ENCODE measurements around the gene CDKN2C. TPM values are rescaled to one million over a fixed set of nuclear protein-coding genes. Genes with fewer than 3 reads are reported as not detected.
A peak's percentile ranks its signal among the peaks of the same experiment; 100 is the strongest.
"Not testable (repeated sequence)": the region's sequence is repeated elsewhere in the genome, so short reads cannot be mapped to it uniquely, and the experiment has no call there.

CDKN2C gene
- total RNA-seq, 2 experiments from 2014 or later = 43.6 to 56.5 TPM

- CTCF ChIA-PET = interaction anchor here (0.6 to 0.8 kb wide), 2 partner anchors 15 to 28 kb away, joined by 3 read pairs; no protein-coding TSS in a partner anchor
- no peaks in the 10 kb centered on the region for H3K9me3 Mint-ChIP-seq (ENCODE audit: low read depth)
Observed at GRCh38 chr1:50940291-50940690, 29.8 kb upstream of the CDKN2C start.

GRCh38 chr1:50942334-50942733 is 27.7 kb upstream of the CDKN2C start:
- peaks cover 9% of the 10 kb centered on the region for H3K4me1 Mint-ChIP-seq

More at GRCh38 chr1:50940291-50940690, 29.8 kb upstream of the CDKN2C start:
- ATAC-seq (no peak), DNase-seq (no peak)
- H3K27me3 Mint-ChIP-seq = no peaks in the 10 kb centered on the region
- no peak overlapping the region for H3K4me3 Mint-ChIP-seq
- H3K36me3 Mint-ChIP-seq = peaks cover 4% of the 10 kb centered on the region
- H3K4me1 Mint-ChIP-seq = peaks cover 7% of the 10 kb centered on the region
- H3K27ac Mint-ChIP-seq = no peak overlapping the region

DNA sequence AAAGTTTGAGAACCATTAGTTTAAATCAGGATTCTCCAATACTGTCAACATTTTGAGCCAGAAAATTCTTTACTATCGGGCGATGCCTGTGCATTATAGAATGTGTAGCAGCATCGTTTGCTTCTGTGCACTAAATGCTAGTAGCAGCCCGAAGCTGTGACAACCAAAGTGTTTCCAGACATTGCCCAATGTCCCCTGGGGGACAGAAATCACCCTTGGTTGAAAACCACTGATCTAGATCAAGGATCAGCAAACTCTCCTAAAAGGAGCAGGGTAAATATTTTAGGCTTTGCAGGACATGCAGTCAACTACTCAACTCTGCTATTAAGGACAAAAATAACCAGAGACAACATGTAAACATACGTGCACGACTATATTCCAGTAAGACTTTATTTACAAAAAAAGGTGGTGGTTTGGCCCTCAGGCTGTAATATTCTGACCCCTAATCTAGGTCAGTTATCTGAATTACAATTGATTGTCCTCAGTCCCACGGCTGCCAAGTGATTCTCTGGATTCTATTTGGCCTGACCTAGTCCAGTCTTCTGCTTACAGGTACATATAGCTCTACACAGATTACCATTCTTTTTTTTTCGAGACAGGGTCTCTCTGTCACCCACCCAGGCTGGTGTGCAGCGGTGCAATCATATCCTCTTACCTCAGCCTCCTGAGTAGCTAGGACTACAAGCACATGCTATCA is 20.6 kb upstream of the CDKN2C start:
- DNase-seq (no peak), ATAC-seq (no peak)
- Mint-ChIP-seq H3K9me3 (ENCODE audit: low read depth) (no peaks in the 10 kb centered on the region), H3K36me3 (peaks cover 14% of the 10 kb centered on the region), H3K27me3 (no peaks in the 10 kb centered on the region), H3K4me3 (no peak overlapping the region), H3K4me1 (peaks cover 12% of the 10 kb centered on the region), H3K27ac (no peak overlapping the region)
- CTCF ChIA-PET = interaction anchor here (1.6 kb wide), 1 partner anchor 19 kb away, joined by 7 read pairs; no protein-coding TSS in a partner anchor

More at GRCh38 chr1:50942334-50942733, 27.7 kb upstream of the CDKN2C start:
- Mint-ChIP-seq H3K4me3 (no peak overlapping the region), H3K9me3 (ENCODE audit: low read depth) (no peaks in the 10 kb centered on the region), H3K36me3 (peaks cover 4% of the 10 kb centered on the region), H3K27ac (no peak overlapping the region), H3K27me3 (no peaks in the 10 kb centered on the region)
- no peak for ATAC-seq
- no peak for DNase-seq
- CTCF ChIA-PET = interaction anchor here (0.8 kb wide), 1 partner anchor 247 kb away, joined by 3 read pairs; no protein-coding TSS in a partner anchor

- H3K36me3 Mint-ChIP-seq = peaks cover 14% of the 10 kb centered on the region
- no peak overlapping the region for H3K27ac Mint-ChIP-seq
- peaks cover 10% of the 10 kb centered on the region for H3K4me1 Mint-ChIP-seq
- CTCF ChIA-PET = interaction anchor here (1.6 kb wide), 1 partner anchor 20 kb away, joined by 7 read pairs; no protein-coding TSS in a partner anchor
- no peak for ATAC-seq
- H3K9me3 Mint-ChIP-seq (ENCODE audit: low read depth) = no peaks in the 10 kb centered on the region
- no peak overlapping the region for H3K4me3 Mint-ChIP-seq
- DNase-seq = no peak
- no peaks in the 10 kb centered on the region for H3K27me3 Mint-ChIP-seq
Observed at GRCh38 chr1:50950396-50950795, 19.6 kb upstream of the CDKN2C start.

DNA sequence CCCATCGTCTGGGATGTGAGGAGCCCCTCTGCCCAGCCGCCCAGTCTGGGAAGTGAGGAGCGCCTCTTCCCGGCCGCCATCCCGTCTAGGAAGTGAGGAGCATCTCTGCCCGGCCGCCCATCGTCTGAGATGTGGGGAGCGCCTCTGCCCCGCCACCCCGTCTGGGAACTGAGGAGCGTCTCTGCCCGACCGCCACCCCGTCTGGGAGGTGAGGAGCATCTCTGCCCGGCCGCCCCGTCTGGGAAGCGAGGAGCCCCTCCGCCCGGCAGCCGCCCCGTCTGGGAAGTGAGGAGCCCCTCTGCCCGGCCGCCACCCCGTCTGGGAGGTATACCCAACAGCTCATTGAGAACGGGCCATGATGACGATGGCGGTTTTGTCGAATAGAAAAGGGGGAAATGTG is 17.5 kb upstream of the CDKN2C start:
- CTCF ChIA-PET; H3K4me1 Mint-ChIP-seq; H3K27me3 Mint-ChIP-seq; DNase-seq; ATAC-seq; H3K4me3 Mint-ChIP-seq; H3K9me3 Mint-ChIP-seq (ENCODE audit: low read depth); H3K27ac Mint-ChIP-seq: not testable (repeated sequence)
- H3K36me3 Mint-ChIP-seq = peaks cover 17% of the 10 kb centered on the region

- ATAC-seq (no peak), DNase-seq (no peak)
- Mint-ChIP-seq H3K9me3 (ENCODE audit: low read depth) (no peaks in the 10 kb centered on the region), H3K4me3 (no peak overlapping the region), H3K27ac (no peak overlapping the region), H3K4me1 (peaks cover 13% of the 10 kb centered on the region), H3K36me3 (peaks cover 10% of the 10 kb centered on the region), H3K27me3 (no peaks in the 10 kb centered on the region)
- CTCF ChIA-PET = interaction anchor here (0.8 to 1.0 kb wide), 2 partner anchors 13 to 14 kb away, joined by 3 to 4 read pairs; no protein-coding TSS in a partner anchor
Observed at GRCh38 chr1:50955116-50955515, 14.9 kb upstream of the CDKN2C start.

GRCh38 chr1:50959303-50959912 is 10.6 kb upstream of the CDKN2C start:
- peak; percentile 54 for DNase-seq
- Mint-ChIP-seq H3K4me3 (peak overlapping the region; percentile 80), H3K9me3 (ENCODE audit: low read depth) (no peaks in the 10 kb centered on the region), H3K4me1 (peaks cover 15% of the 10 kb centered on the region), H3K27me3 (peaks cover 4% of the 10 kb centered on the region), H3K27ac (peak overlapping the region; percentile 84), H3K36me3 (peaks cover 3% of the 10 kb centered on the region)
- CTCF ChIA-PET = interaction anchor here (1.0 to 4.2 kb wide), 7 partner anchors 10 to 184 kb away, joined by 3 to 42 read pairs (median 4); partner anchors contain the start of gene CDKN2C
- peak; percentile 6 for ATAC-seq

DNA sequence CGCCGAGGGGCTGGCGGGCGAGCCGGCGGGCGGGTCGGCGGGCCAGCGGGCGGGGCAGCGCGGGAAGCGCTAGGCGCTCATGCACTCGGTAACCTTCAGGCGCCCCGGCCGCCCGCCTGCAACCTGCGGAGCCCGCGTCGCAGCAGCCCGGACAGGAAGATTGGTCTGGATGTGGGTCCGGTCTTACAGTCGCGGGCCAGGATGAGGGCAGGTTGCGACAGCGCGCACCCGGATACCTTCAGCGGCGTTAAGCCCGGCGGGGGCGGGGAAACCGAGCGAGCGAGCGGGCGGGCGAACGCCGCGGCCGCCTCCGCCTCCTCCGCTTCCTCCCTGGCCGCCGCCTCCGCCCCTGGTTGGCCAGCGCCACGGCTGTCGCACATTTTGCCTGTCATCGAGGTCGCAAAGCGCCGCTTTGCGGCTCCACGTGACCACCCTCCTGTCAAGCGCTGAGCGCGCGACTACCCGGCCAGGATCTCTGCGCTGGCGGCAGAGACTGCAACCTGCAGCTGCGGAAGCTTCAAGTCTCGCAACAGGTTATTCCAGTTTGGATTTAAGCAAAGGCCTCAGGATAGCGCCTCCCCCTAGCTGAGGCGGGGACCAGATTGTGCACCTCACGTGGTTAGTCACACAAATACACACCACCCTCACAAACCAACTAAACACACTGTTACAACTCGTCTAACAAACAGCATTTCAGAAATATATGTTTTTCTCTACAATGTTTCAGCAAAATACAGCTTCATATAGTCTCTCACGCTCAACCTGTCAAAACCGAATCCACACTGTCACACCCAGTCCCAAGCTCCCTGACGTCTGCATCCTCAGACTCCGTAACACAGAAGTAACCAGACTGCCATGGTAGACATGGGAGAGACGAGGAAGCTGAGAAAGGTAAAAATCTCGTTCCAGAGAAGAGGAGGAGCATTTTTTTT is 9.9 kb upstream of the CDKN2C start, which contains the start of gene FAF1:
FAF1 (minus strand) TSS at position 355 of the 932 bp plus-strand sequence. CDS start 456 bp downstream, outside the sequence.
- peak; percentile 94 for ATAC-seq
- Mint-ChIP-seq H3K4me1 (peaks cover 15% of the 10 kb centered on the region), H3K27me3 (peaks cover 4% of the 10 kb centered on the region), H3K27ac (peak within 1 kb of the TSS; percentile 89), H3K36me3 (peaks cover 3% of the 10 kb centered on the region), H3K9me3 (ENCODE audit: low read depth) (no peaks in the 10 kb centered on the region), H3K4me3 (peak within 1 kb of the TSS; percentile 80)
- peak; percentile 98 for DNase-seq
- CTCF ChIA-PET = interaction anchor here (1.1 to 4.2 kb wide), 8 partner anchors 9 to 231 kb away, joined by 3 to 42 read pairs (median 5); partner anchors contain the start of gene CDKN2C

- DNase-seq (no peak), ATAC-seq (no peak)
- Mint-ChIP-seq H3K27ac (no peak overlapping the region), H3K4me3 (no peak overlapping the region), H3K36me3 (peaks cover 1% of the 10 kb centered on the region), H3K27me3 (peaks cover 16% of the 10 kb centered on the region), H3K9me3 (ENCODE audit: low read depth) (no peaks in the 10 kb centered on the region), H3K4me1 (peaks cover 11% of the 10 kb centered on the region)
- CTCF ChIA-PET = no interaction called here
Observed at GRCh38 chr1:50964863-50965262, 5.2 kb upstream of the CDKN2C start.

DNA sequence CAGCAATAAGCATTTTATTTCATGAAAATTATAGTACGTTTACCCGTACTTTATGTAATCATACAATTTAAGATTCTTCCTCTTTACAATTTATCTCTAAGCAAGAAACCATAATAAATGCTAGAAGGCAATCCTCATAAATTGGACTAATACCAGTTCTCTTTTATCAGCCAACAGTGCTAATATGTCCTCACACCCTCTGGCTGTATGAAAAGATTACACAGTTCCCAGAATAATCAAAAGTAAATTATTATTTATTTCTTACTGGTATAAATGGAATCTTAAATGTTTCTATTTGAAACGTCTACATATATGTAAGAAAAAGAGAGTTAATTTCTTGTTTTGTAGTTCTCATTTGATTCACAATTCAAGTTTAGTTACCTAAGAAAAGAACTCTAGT is 3.1 kb upstream of the CDKN2C start:
- DNase-seq = no peak
- CTCF ChIA-PET = interaction anchor here (1.9 kb wide), 1 partner anchor 11 kb away, joined by 7 read pairs; no protein-coding TSS in a partner anchor

DNA sequence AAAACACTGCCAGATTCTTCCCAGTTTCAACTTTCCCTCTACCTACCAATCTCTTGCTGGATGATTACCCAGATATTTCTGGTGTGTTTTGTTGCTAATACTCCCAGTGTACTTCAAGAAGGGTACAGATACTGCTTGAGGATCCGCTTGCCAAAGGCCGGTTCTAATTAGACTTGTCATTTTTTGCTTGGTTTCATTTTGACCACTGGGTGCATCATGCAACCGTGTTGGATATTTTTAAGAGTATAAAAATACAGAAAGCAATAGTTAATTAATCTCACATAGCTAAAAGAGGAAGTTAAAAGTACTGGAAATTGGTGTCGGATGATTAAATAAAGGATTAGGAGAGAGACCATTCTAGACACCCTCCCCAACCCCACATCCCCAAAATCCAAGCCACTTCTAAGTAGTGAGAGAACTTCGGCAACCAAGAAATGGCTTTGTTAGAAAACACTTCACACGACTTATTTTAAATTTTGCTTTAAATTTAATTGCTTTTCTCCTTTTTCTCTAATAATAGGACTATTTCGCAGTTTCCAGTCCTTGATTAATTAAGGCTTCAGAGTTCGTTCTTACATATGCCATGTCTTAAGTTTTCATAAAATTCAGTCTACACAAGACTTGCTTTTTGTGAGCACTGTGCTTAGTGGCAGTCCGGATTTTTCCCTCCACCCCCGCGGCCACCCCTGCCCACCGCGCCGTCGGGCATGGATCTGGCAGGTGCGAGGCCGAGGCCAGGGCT is 2.5 kb upstream of the CDKN2C start:
- CTCF ChIA-PET = interaction anchor here (1.4 to 4.3 kb wide), 5 partner anchors 7 to 268 kb away, joined by 4 to 42 read pairs (median 22); partner anchors contain the start of genes FAF1 and RNF11
- Mint-ChIP-seq H3K27ac (peak overlapping the region; percentile 97), H3K4me3 (peak overlapping the region; percentile 97), H3K9me3 (ENCODE audit: low read depth) (no peaks in the 10 kb centered on the region), H3K36me3 (peaks cover 9% of the 10 kb centered on the region), H3K4me1 (peaks cover 24% of the 10 kb centered on the region), H3K27me3 (peaks cover 27% of the 10 kb centered on the region)
- DNase-seq (no peak), ATAC-seq (no peak)

More for the DNA sequence above, 3.1 kb upstream of the CDKN2C start:
- Mint-ChIP-seq H3K27ac (no peak overlapping the region), H3K36me3 (peaks cover 7% of the 10 kb centered on the region), H3K9me3 (ENCODE audit: low read depth) (no peaks in the 10 kb centered on the region), H3K27me3 (peaks cover 25% of the 10 kb centered on the region), H3K4me1 (peaks cover 22% of the 10 kb centered on the region), H3K4me3 (peak overlapping the region; percentile 97)
- no peak for ATAC-seq

Data from activated CD8-positive, alpha-beta memory T cell treated with anti-CD3 and anti-CD28 coated beads, Interleukin-2, amount 10 ng/mL, durations not matched to agents 7 days and 5 days (primary cell).